H9 (cell line): ENCODE results near the gene ERAS. TPM values are rescaled to one million over a fixed set of nuclear protein-coding genes. Genes with fewer than 3 reads are reported as not detected.

Experiments
- DNase-seq: peaks from one replicate; pipeline ENCODE4 v3.0.0-alpha.2; 2017
- H2AFZ ChIP-seq: one replicate; pipeline ENCODE4 v1.6.1; 2013; ENCODE audit warnings: mild to moderate bottlenecking, low read length, control low read depth, moderate library complexity
- H2AK5ac ChIP-seq: 2 replicates; pipeline ENCODE4 v1.6.1; 2013; ENCODE audit warnings: low read length, control low read depth, mixed read lengths; ENCODE audit not compliant: insufficient read length
- H2BK120ac ChIP-seq: one replicate; pipeline ENCODE4 v1.6.1; 2013; ENCODE audit warnings: low read depth, mild to moderate bottlenecking, low read length, control low read depth, inconsistent platforms; ENCODE audit not compliant: poor library complexity, severe bottlenecking
- H2BK12ac ChIP-seq: 2 replicates; pipeline ENCODE4 v1.6.1; 2013; ENCODE audit warnings: low read length, control low read depth, mixed read lengths, low read depth; ENCODE audit not compliant: insufficient read length
- H2BK15ac ChIP-seq: 2 replicates; pipeline ENCODE4 v1.6.1; 2013; ENCODE audit warnings: low read depth, low read length, control low read depth
- H2BK20ac ChIP-seq: one replicate; pipeline ENCODE4 v1.6.1; 2013; ENCODE audit warnings: low read depth, mild to moderate bottlenecking, low read length, control low read depth, inconsistent platforms; ENCODE audit not compliant: poor library complexity, severe bottlenecking
- H2BK5ac ChIP-seq: 2 replicates; pipeline ENCODE4 v1.6.1; 2013; ENCODE audit warnings: low read length, control low read depth, mixed read lengths; ENCODE audit not compliant: insufficient read length
- H3K14ac ChIP-seq: 2 replicates; pipeline ENCODE4 v1.6.1; 2013; ENCODE audit warnings: low read length, control low read depth; ENCODE audit not compliant: insufficient read depth
- H3K18ac ChIP-seq: 2 replicates; pipeline ENCODE4 v1.6.1; 2013; ENCODE audit warnings: low read depth, mild to moderate bottlenecking, mixed read lengths, low read length, control low read depth; ENCODE audit not compliant: insufficient read length
- H3K23ac ChIP-seq: 2 replicates; pipeline ENCODE4 v1.6.1; 2013; ENCODE audit warnings: low read length, control low read depth, mixed read lengths, low read depth; ENCODE audit not compliant: insufficient read length
- H3K23me2 ChIP-seq: 2 replicates; pipeline ENCODE4 v1.6.1; 2013; ENCODE audit warnings: low read depth, mild to moderate bottlenecking, mixed read lengths, low read length, control low read depth; ENCODE audit not compliant: insufficient read length, poor library complexity, severe bottlenecking
- H3K27ac ChIP-seq: 2 replicates; pipeline ENCODE4 v1.5.1; 2013; ENCODE audit warnings: low read length, control low read depth, mixed read lengths, low read depth; ENCODE audit not compliant: insufficient read length
- H3K27me3 ChIP-seq: 2 replicates; pipeline ENCODE4 v1.6.1; 2013; ENCODE audit warnings: low read length, control low read depth, inconsistent platforms; ENCODE audit not compliant: insufficient read depth
- H3K4ac ChIP-seq: 2 replicates; pipeline ENCODE4 v1.6.1; 2013; ENCODE audit warnings: low read depth, mild to moderate bottlenecking, control low read depth, inconsistent platforms, low read length, moderate library complexity
- H3K4me1 ChIP-seq: 2 replicates; pipeline ENCODE4 v1.6.1; 2013; ENCODE audit warnings: low read length, control low read depth, inconsistent platforms; ENCODE audit not compliant: insufficient read depth
- H3K4me2 ChIP-seq: 2 replicates; pipeline ENCODE4 v1.6.1; 2013; ENCODE audit warnings: low read length, control low read depth, mixed read lengths; ENCODE audit not compliant: insufficient read length, insufficient read depth
- H3K56ac ChIP-seq: 2 replicates; pipeline ENCODE4 v1.6.1; 2013; ENCODE audit warnings: low read depth, mild to moderate bottlenecking, mixed read lengths, low read length, control low read depth; ENCODE audit not compliant: insufficient read length
- H3K79me1 ChIP-seq: 2 replicates; pipeline ENCODE4 v1.6.1; 2013; ENCODE audit warnings: low read depth, mild to moderate bottlenecking, moderate library complexity, low read length, control low read depth, inconsistent platforms; ENCODE audit not compliant: insufficient read depth, poor library complexity, severe bottlenecking
- H3K79me2 ChIP-seq: 2 replicates; pipeline ENCODE4 v1.6.1; 2013; ENCODE audit warnings: low read length, control low read depth, inconsistent platforms; ENCODE audit not compliant: insufficient read depth
- H3K9ac ChIP-seq: 2 replicates; pipeline ENCODE4 v1.6.1; 2013; ENCODE audit warnings: low read length, control low read depth, mixed read lengths; ENCODE audit not compliant: insufficient read length; ENCODE audit errors: extremely low read depth
- H3K9me3 ChIP-seq: one replicate; pipeline ENCODE4 v1.6.1; 2013; ENCODE audit warnings: low read depth, low read length, inconsistent platforms; ENCODE audit not compliant: control insufficient read depth
- H3T11ph ChIP-seq: one replicate; pipeline ENCODE4 v1.6.1; 2013; ENCODE audit warnings: mild to moderate bottlenecking, low read length, control low read depth, inconsistent platforms
- H4K20me1 ChIP-seq: one replicate; pipeline ENCODE4 v1.6.1; 2013; ENCODE audit not compliant: control insufficient read depth, insufficient read length, insufficient read depth
- H4K5ac ChIP-seq: 2 replicates; pipeline ENCODE4 v1.6.1; 2013; ENCODE audit warnings: low read depth, mild to moderate bottlenecking, mixed read lengths, low read length, control low read depth; ENCODE audit not compliant: insufficient read length
- H4K8ac ChIP-seq: replicated peaks from 2 replicates; pipeline ENCODE4 v1.6.1; 2013; ENCODE audit warnings: low read length, control low read depth, mixed read lengths, low read depth; ENCODE audit not compliant: insufficient read length
- H4K91ac ChIP-seq: 2 replicates; pipeline ENCODE4 v1.6.1; 2013; ENCODE audit warnings: low read depth, mild to moderate bottlenecking, moderate library complexity, mixed read lengths, low read length, control low read depth; ENCODE audit not compliant: insufficient read length
- H3K27ac Mint-ChIP-seq, 3 experiments: 2 replicates in 2 of 3; 3 replicates in 1 of 3; pipeline ENCODE4 v1.8.0; 2020 to 2021; ENCODE audit warnings: mixed read lengths in 3 of 3, mild to moderate bottlenecking in 1 of 3, moderate library complexity in 1 of 3
- H3K27me3 Mint-ChIP-seq: 2 replicates; pipeline ENCODE4 v1.8.0; 2021; ENCODE audit warnings: low read depth, mild to moderate bottlenecking, moderate library complexity, mixed read lengths
- H3K36me3 Mint-ChIP-seq, 3 experiments: 2 replicates in 2 of 3; 3 replicates in 1 of 3; pipeline ENCODE4 v1.8.0; 2020 to 2021; ENCODE audit warnings: low read depth in 3 of 3, mixed read lengths in 3 of 3; ENCODE audit not compliant: insufficient read depth in 1 of 3
- H3K4me1 Mint-ChIP-seq, 2 experiments: 2 replicates each; pipeline ENCODE4 v1.8.0; 2020; ENCODE audit warnings: mixed read lengths in 2 of 2
- H3K4me3 Mint-ChIP-seq, 2 experiments: 2 replicates in 1 of 2; 3 replicates in 1 of 2; pipeline ENCODE4 v1.8.0; 2020 to 2021; ENCODE audit warnings: mild to moderate bottlenecking in 2 of 2, mixed read lengths in 2 of 2, moderate library complexity in 1 of 2
- H3K9me3 Mint-ChIP-seq, 2 experiments: 2 replicates in 1 of 2; 3 replicates in 1 of 2; pipeline ENCODE4 v1.8.0; 2020; ENCODE audit warnings: mild to moderate bottlenecking in 2 of 2, mixed read lengths in 2 of 2, moderate library complexity in 1 of 2
- WGBS: extraction: QIAGEN DNeasy Blood & Tissue Kit; methylation state at CpG from one replicate; pipeline ENCODE4 v1.1.7; 2013; ENCODE audit warnings: missing lambda C conversion rate, low lambda C conversion rate, mixed read lengths; ENCODE audit not compliant: insufficient read length; ENCODE audit errors: extremely low coverage; 5-methylcytosine and 5-hydroxymethylcytosine counted together
- total RNA-seq: library from RNA; stranded (reverse); gene quantifications from 2 replicates; pipeline ENCODE4 v1.2.1, GENCODE V29; 2021
- TF ChIP-seq, protein P1 (sequence below): fragments of 200-600 bp; sonication (generic); conservative IDR thresholded peaks from 3 replicates; pipeline ENCODE4 v1.8.0; 2021; ENCODE audit warnings: antibody characterized with exemption, mild to moderate bottlenecking

Gene ERAS
- total RNA-seq, 1 experiment from 2014 or later: not detected

GRCh38 chrX:48839686-48840085, 13.4 kb downstream of the ERAS start:
- Histone ChIP-seq H3K4me2 (no peak overlapping the region), H3K9ac (no peak overlapping the region), H3K4me1 (no peaks in the 10 kb centered on the region), H4K91ac (no peak overlapping the region), H3K9me3 (peaks cover 9% of the 10 kb centered on the region), H2AK5ac (no peak overlapping the region), H3K79me1 (no peaks in the 10 kb centered on the region), H2BK12ac (no peak overlapping the region), H2AFZ (no peak overlapping the region), H3K79me2 (no peaks in the 10 kb centered on the region), H2BK20ac (no peak overlapping the region), H3K23ac (no peak overlapping the region), H3K14ac (no peak overlapping the region), H3K27ac (no peak overlapping the region), H2BK15ac (no peak overlapping the region), H3T11ph (no peak overlapping the region), H3K18ac (no peak overlapping the region), H3K4ac (no peak overlapping the region), H4K8ac (no peak overlapping the region), H3K56ac (no peak overlapping the region), H3K27me3 (peaks cover 3% of the 10 kb centered on the region; the same call in 1 of the 2 replicates), H2BK5ac (no peak overlapping the region), H4K20me1 (no peaks in the 10 kb centered on the region), H4K5ac (no peak overlapping the region), H2BK120ac (no peak overlapping the region), H3K23me2 (peaks cover 4% of the 10 kb centered on the region)
- Mint-ChIP-seq H3K9me3 (peaks cover 46 to 63% of the 10 kb centered on the region in 2 experiments), H3K4me3 (no peak overlapping the region), H3K36me3 (peaks cover 0 to 7% (median 0%) of the 10 kb centered on the region in 3 experiments; a peak in 5 of 7 replicates), H3K4me1 (peaks cover 2 to 3% of the 10 kb centered on the region in 2 experiments), H3K27me3 (peaks cover 26% of the 10 kb centered on the region), H3K27ac (no peak overlapping the region)
- TF ChIP-seq, protein P1, sequence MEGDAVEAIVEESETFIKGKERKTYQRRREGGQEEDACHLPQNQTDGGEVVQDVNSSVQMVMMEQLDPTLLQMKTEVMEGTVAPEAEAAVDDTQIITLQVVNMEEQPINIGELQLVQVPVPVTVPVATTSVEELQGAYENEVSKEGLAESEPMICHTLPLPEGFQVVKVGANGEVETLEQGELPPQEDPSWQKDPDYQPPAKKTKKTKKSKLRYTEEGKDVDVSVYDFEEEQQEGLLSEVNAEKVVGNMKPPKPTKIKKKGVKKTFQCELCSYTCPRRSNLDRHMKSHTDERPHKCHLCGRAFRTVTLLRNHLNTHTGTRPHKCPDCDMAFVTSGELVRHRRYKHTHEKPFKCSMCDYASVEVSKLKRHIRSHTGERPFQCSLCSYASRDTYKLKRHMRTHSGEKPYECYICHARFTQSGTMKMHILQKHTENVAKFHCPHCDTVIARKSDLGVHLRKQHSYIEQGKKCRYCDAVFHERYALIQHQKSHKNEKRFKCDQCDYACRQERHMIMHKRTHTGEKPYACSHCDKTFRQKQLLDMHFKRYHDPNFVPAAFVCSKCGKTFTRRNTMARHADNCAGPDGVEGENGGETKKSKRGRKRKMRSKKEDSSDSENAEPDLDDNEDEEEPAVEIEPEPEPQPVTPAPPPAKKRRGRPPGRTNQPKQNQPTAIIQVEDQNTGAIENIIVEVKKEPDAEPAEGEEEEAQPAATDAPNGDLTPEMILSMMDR: no peak
- DNase-seq: no peak
- WGBS: no CpG with 5 or more reads among the region's 10 CpGs
